Measurements from ENCODE around the gene PHF23. TPM values are rescaled to one million over a fixed set of nuclear protein-coding genes. Genes with fewer than 3 reads are reported as not detected.

PHF23 gene
- total RNA-seq, 4 donors from 2014 or later: 23.4 to 32.5 (median 27.9) TPM

- 20 to 28% methylated on average over 6 of the region's 6 CpGs for WGBS, 2 donors
Observed at GRCh38 chr17:7237266-7237760, 1.9 kb downstream of the PHF23 start.

GRCh38 chr17:7236808-7237207 is 2.4 kb downstream of the PHF23 start:
- whole genome bisulfite sequencing, 2 donors: 84 to 86% methylated on average over 6 of the region's 6 CpGs
- TF ChIP-seq POLR2A (IDR thresholded peaks at IDR 0.05) (no peak), CTCF (IDR thresholded peaks at IDR 0.05) (no peak)
- DNase-seq (ENCODE audit: low spot score in 2 of 2): no peak
- H3K4me3 ChIP-seq (ENCODE audit: low read depth, poor library complexity, severe bottlenecking): no peak overlapping the region
- intact Hi-C loops (cut with DNase I; ENCODE audit: low total_unique reads): no loop called here

More at GRCh38 chr17:7237266-7237760, 1.9 kb downstream of the PHF23 start:
- no peak overlapping the region for H3K4me3 ChIP-seq (ENCODE audit: low read depth, poor library complexity, severe bottlenecking)
- DNase-seq (ENCODE audit: low spot score in 2 of 2): no peak
- intact Hi-C loops (cut with DNase I; ENCODE audit: low total_unique reads): no loop called here
- TF ChIP-seq CTCF (IDR thresholded peaks at IDR 0.05): no peak
- no peak for TF ChIP-seq POLR2A (IDR thresholded peaks at IDR 0.05)

- H3K4me3 ChIP-seq (ENCODE audit: low read depth, poor library complexity, severe bottlenecking): no peak overlapping the region
- TF ChIP-seq POLR2A (IDR thresholded peaks at IDR 0.05) (no peak), CTCF (IDR thresholded peaks at IDR 0.05) (no peak)
- 73 to 75% methylated on average over 22 of the region's 22 CpGs for WGBS, 2 donors
- DNase-seq (ENCODE audit: low spot score in 2 of 2): no peak
- intact Hi-C loops (cut with DNase I; ENCODE audit: low total_unique reads): no loop called here
Observed at GRCh38 chr17:7235693-7236665, 3.3 kb downstream of the PHF23 start.

GRCh38 chr17:7234083-7234951 is 4.9 kb downstream of the PHF23 start, which contains the start of gene DVL2:
DVL2 (minus strand) TSS chr17:7234517; CDS start chr17:7234262, 255 bp downstream.
- WGBS, 2 donors: 0% methylated on average over 43 to 71 of the region's 72 CpGs
- TF ChIP-seq CTCF (IDR thresholded peaks at IDR 0.05) (peak in 1 of 3 donors; percentile 67), POLR2A (IDR thresholded peaks at IDR 0.05) (no peak)
- DNase-seq (ENCODE audit: low spot score in 2 of 2): peak; percentile 97 to 100
- intact Hi-C loops (cut with DNase I; ENCODE audit: low total_unique reads): no loop called here
- peak within 1 kb of the TSS; percentile 67 for H3K4me3 ChIP-seq (ENCODE audit: low read depth, poor library complexity, severe bottlenecking)

GRCh38 chr17:7233701-7234082 is 5.6 kb downstream of the PHF23 start:
- no peak for TF ChIP-seq POLR2A (IDR thresholded peaks at IDR 0.05)
- peak overlapping the region; percentile 67 for H3K4me3 ChIP-seq (ENCODE audit: low read depth, poor library complexity, severe bottlenecking)
- intact Hi-C loops (cut with DNase I; ENCODE audit: low total_unique reads): no loop called here
- DNase-seq (ENCODE audit: low spot score in 2 of 2): no peak
- WGBS, 2 donors: 2 to 3% methylated on average over 9 of the region's 9 CpGs
